ENCODE results near the gene ARHGAP15.

The ARHGAP15 gene

GRCh38 chr2:143689541-143689940 is 560.3 kb downstream of the ARHGAP15 start:
- no peak for DNase-seq (ENCODE audit: low read depth in 2 of 2)

- DNase-seq (ENCODE audit: low read depth in 2 of 2): no peak
Measured at GRCh38 chr2:143690235-143690634, 561.0 kb downstream of the ARHGAP15 start.

GRCh38 chr2:143691121-143691520 is 561.9 kb downstream of the ARHGAP15 start:
- no peak for DNase-seq (ENCODE audit: low read depth in 2 of 2)

- DNase-seq (ENCODE audit: low read depth in 2 of 2): no peak
Measured at GRCh38 chr2:143692162-143692561, 562.9 kb downstream of the ARHGAP15 start.

- DNase-seq (ENCODE audit: low read depth in 2 of 2): no peak
Measured at GRCh38 chr2:143692967-143693366, 563.7 kb downstream of the ARHGAP15 start.

GRCh38 chr2:143694335-143694734 is 565.1 kb downstream of the ARHGAP15 start:
- no peak for DNase-seq (ENCODE audit: low read depth in 2 of 2)

- no peak for DNase-seq (ENCODE audit: low read depth in 2 of 2)
Measured at GRCh38 chr2:143696651-143697050, 567.4 kb downstream of the ARHGAP15 start.

GRCh38 chr2:143697744-143698143 is 568.5 kb downstream of the ARHGAP15 start:
- no peak for DNase-seq (ENCODE audit: low read depth in 2 of 2)

GRCh38 chr2:143698352-143698751 is 569.1 kb downstream of the ARHGAP15 start:
- DNase-seq (ENCODE audit: low read depth in 2 of 2): no peak

- DNase-seq (ENCODE audit: low read depth in 2 of 2): no peak
Measured at GRCh38 chr2:143698888-143699570, 569.8 kb downstream of the ARHGAP15 start.

- no peak for DNase-seq (ENCODE audit: low read depth in 2 of 2)
Measured at GRCh38 chr2:143700865-143701264, 571.6 kb downstream of the ARHGAP15 start.

- no peak for DNase-seq (ENCODE audit: low read depth in 2 of 2)
Measured at GRCh38 chr2:143701785-143702184, 572.6 kb downstream of the ARHGAP15 start.

GRCh38 chr2:143702931-143703330 is 573.7 kb downstream of the ARHGAP15 start:
- no peak for DNase-seq (ENCODE audit: low read depth in 2 of 2)

GRCh38 chr2:143704451-143705106 is 575.4 kb downstream of the ARHGAP15 start:
- DNase-seq (ENCODE audit: low read depth in 2 of 2): no peak

GRCh38 chr2:143705108-143705707 is 576.0 kb downstream of the ARHGAP15 start:
- DNase-seq (ENCODE audit: low read depth in 2 of 2): no peak

- DNase-seq (ENCODE audit: low read depth in 2 of 2): no peak
Measured at GRCh38 chr2:143706354-143706753, 577.1 kb downstream of the ARHGAP15 start.

GRCh38 chr2:143708682-143709081 is 579.5 kb downstream of the ARHGAP15 start:
- no peak for DNase-seq (ENCODE audit: low read depth in 2 of 2)

GRCh38 chr2:143710196-143710595 is 581.0 kb downstream of the ARHGAP15 start:
- no peak for DNase-seq (ENCODE audit: low read depth in 2 of 2)

GRCh38 chr2:143710879-143711278 is 581.7 kb downstream of the ARHGAP15 start:
- DNase-seq (ENCODE audit: low read depth in 2 of 2): no peak

- no peak for DNase-seq (ENCODE audit: low read depth in 2 of 2)
Measured at GRCh38 chr2:143716522-143716921, 587.3 kb downstream of the ARHGAP15 start.

GRCh38 chr2:143717053-143717452 is 587.8 kb downstream of the ARHGAP15 start:
- DNase-seq (ENCODE audit: low read depth in 2 of 2): no peak

- no peak for DNase-seq (ENCODE audit: low read depth in 2 of 2)
Measured at GRCh38 chr2:143717536-143718168, 588.4 kb downstream of the ARHGAP15 start.

GRCh38 chr2:143718745-143719144 is 589.5 kb downstream of the ARHGAP15 start:
- no peak for DNase-seq (ENCODE audit: low read depth in 2 of 2)

Measured in stimulated activated CD4-positive, alpha-beta T cell treated with anti-CD3 and anti-CD28 coated beads, Interleukin-15, amount 100 ng/mL, for 48 hours (primary cell).